K562 (cell line): Measurements from ENCODE around the gene CEBPB. TPM values are rescaled to one million over a fixed set of nuclear protein-coding genes. Genes with fewer than 3 reads are reported as not detected.
A peak's percentile ranks its signal among the peaks of the same experiment; 100 is the strongest.
"Not testable (repeated sequence)": the region's sequence is repeated elsewhere in the genome, so short reads cannot be mapped to it uniquely, and the experiment has no call there.

Experiments used
- ATAC-seq: fragments of 200-7000 bp; cut with Tn5 transposase; 3 replicates; pipeline ENCODE4 v1.9.1; 2020; ENCODE audit warnings: moderate library complexity
- BruUV-seq: library from RNA; stranded (reverse); fragments of 400-500 nt; replicated peaks from 2 replicates; lab custom pipeline; 2021; lab: Mats Ljungman, UMichigan
- CTCF ChIA-PET: fragments of 300-600 bp; formaldehyde crosslinking; extraction: SDS; loops from one replicate; lab custom pipeline; 2021; ENCODE audit warnings: low intra/inter-chr PET ratio; lab: Yijun Ruan, JAX
- POLR2A ChIA-PET: fragments of 300-600, 350-650 bp; sonication (Branson Sonifier 250); formaldehyde crosslinking; extraction: SDS; loops from one replicate; lab custom pipeline; 2021; ENCODE audit warnings: antibody characterized with exemption, inconsistent platforms; lab: Yijun Ruan, JAX
- DNase-seq, 4 experiments: peaks; one replicate each; pipeline versions ENCODE4 v3.0.0 to v3.0.0-alpha.2; 2011 to 2018; ENCODE audit warnings: low spot score in 3 of 4, mixed read lengths in 3 of 4; ENCODE audit errors: extremely low read depth in 1 of 4
- FAIRE-seq: peaks from 2 replicates; lab custom pipeline; 2011; peaks lifted over from hg19 to GRCh38; lab: Jason Lieb, UNC
- H2AFZ ChIP-seq: 2 replicates; pipeline ENCODE4 v1.6.0; 2011; ENCODE audit warnings: low read depth, low read length, control low read depth, inconsistent platforms
- H3K27ac ChIP-seq: fragments of 200-600 bp; 3 replicates; pipeline ENCODE4 v1.8.0; 2011; ENCODE audit warnings: low read depth, mild to moderate bottlenecking, control low read depth, inconsistent platforms, low read length, moderate library complexity, mixed read lengths; ENCODE audit errors: extremely low read depth
- H3K27me3 ChIP-seq, 2 experiments: fragments of 300-600 bp in 1 of 2; 2 replicates in 1 of 2; 3 replicates in 1 of 2; pipeline versions ENCODE4 v1.6.0 to v1.8.0; 2011; ENCODE audit warnings: inconsistent platforms in 2 of 2, low read length in 2 of 2, mild to moderate bottlenecking in 1 of 2, mixed read lengths in 1 of 2, moderate library complexity in 1 of 2; ENCODE audit not compliant: control insufficient read depth in 2 of 2, insufficient read depth in 2 of 2
- H3K36me3 ChIP-seq: fragments of 300-600 bp; 3 replicates; pipeline ENCODE4 v1.8.0; 2011; ENCODE audit warnings: mild to moderate bottlenecking, low read length, inconsistent platforms; ENCODE audit not compliant: control insufficient read depth, insufficient read depth
- H3K4me1 ChIP-seq, 2 experiments: fragments of 200-600 bp in 1 of 2; replicated peaks in 1 of 2; 2 replicates in 1 of 2; 3 replicates in 1 of 2; pipeline versions ENCODE4 v1.5.1 to v1.8.0; 2011; ENCODE audit warnings: inconsistent platforms in 2 of 2, low read length in 2 of 2, mild to moderate bottlenecking in 1 of 2, mixed read lengths in 1 of 2, moderate library complexity in 1 of 2; ENCODE audit not compliant: control insufficient read depth in 2 of 2, insufficient read depth in 2 of 2
- H3K4me2 ChIP-seq: 2 replicates; pipeline ENCODE4 v1.6.1; 2011; ENCODE audit warnings: low read length, control low read depth, inconsistent platforms, mixed read lengths; ENCODE audit not compliant: insufficient read depth
- H3K4me3 ChIP-seq: fragments of 200-600 bp; sonication (generic), shearing (Covaris generic); 2 replicates; pipeline ENCODE4 v1.5.1; 2016; ENCODE audit warnings: control low read depth, inconsistent platforms
- H3K79me2 ChIP-seq: fragments of 200-600 bp; 3 replicates; pipeline ENCODE4 v1.8.0; 2011; ENCODE audit warnings: low read length, inconsistent platforms; ENCODE audit not compliant: control insufficient read depth, insufficient read depth
- H3K9ac ChIP-seq, 2 experiments: 2 replicates each; pipeline versions ENCODE4 v1.6.0 to v1.6.1; 2011; ENCODE audit warnings: low read depth in 2 of 2, low read length in 2 of 2, control low read depth in 1 of 2, inconsistent platforms in 1 of 2, mild to moderate bottlenecking in 1 of 2, mixed read lengths in 1 of 2; ENCODE audit not compliant: insufficient read depth in 1 of 2
- H3K9me1 ChIP-seq: one replicate; pipeline ENCODE4 v1.6.0; 2011; ENCODE audit warnings: inconsistent platforms, mild to moderate bottlenecking, low read length, moderate library complexity; ENCODE audit not compliant: control insufficient read depth, insufficient read depth
- H3K9me3 ChIP-seq: replicated peaks from 2 replicates; pipeline ENCODE4 v1.5.1; 2011; ENCODE audit warnings: low read depth, low read length, inconsistent platforms; ENCODE audit not compliant: control insufficient read depth, insufficient read depth
- H4K20me1 ChIP-seq: replicated peaks from 2 replicates; pipeline ENCODE4 v1.6.1; 2011; ENCODE audit warnings: low read length, inconsistent platforms, mixed read lengths; ENCODE audit not compliant: control insufficient read depth, insufficient read depth
- ATF1 ChIP-seq, 2 experiments: fragments of 450-650 bp in 1 of 2; IDR thresholded peaks; 2 replicates each; pipeline ENCODE4 v1.6.1; 2016; ENCODE audit warnings: missing compliant biosample characterization in 1 of 2, missing genetic modification characterization in 1 of 2
- CCNT2 ChIP-seq: IDR thresholded peaks from 2 replicates; pipeline ENCODE4 v1.6.1; 2011; ENCODE audit warnings: borderline replicate concordance, low read depth, mild to moderate bottlenecking, moderate library complexity, mixed read lengths, low read length; ENCODE audit not compliant: insufficient read length; ENCODE audit errors: extremely low read depth
- EHMT2 ChIP-seq: fragments of 450-650 bp; IDR thresholded peaks from 2 replicates; pipeline ENCODE4 v1.6.1; 2018; ENCODE audit warnings: antibody characterized with exemption
- FOSL1 ChIP-seq: fragments of 200-800 bp; sonication (Bioruptor generic); conservative IDR thresholded peaks from 2 replicates; pipeline ENCODE4 v1.6.1; 2016; ENCODE audit warnings: missing genetic modification characterization, missing compliant biosample characterization
- FOXA1 ChIP-seq: fragments of 450-650 bp; IDR thresholded peaks from 2 replicates; pipeline ENCODE4 v1.6.1; 2016; ENCODE audit warnings: mild to moderate bottlenecking, borderline replicate concordance
- ILF3 ChIP-seq: fragments of 450-650 bp; IDR thresholded peaks from 2 replicates; pipeline ENCODE4 v1.6.1; 2018; ENCODE audit warnings: antibody characterized with exemption, mild to moderate bottlenecking, moderate library complexity, borderline replicate concordance
- IRF1 ChIP-seq: sonication (generic); formaldehyde crosslinking; IDR thresholded peaks from 2 replicates; pipeline ENCODE4 v1.8.0; 2022; ENCODE audit warnings: missing genetic modification reagents, mild to moderate bottlenecking, borderline replicate concordance
- JUNB ChIP-seq: fragments of 450-650 bp; formaldehyde crosslinking; conservative IDR thresholded peaks from 2 replicates; pipeline ENCODE4 v1.4.0; 2020; ENCODE audit warnings: mild to moderate bottlenecking
- MAFG ChIP-seq: fragments of 450-650 bp; conservative IDR thresholded peaks from 2 replicates; pipeline ENCODE4 v1.6.1; 2016; ENCODE audit warnings: missing genetic modification characterization, missing compliant biosample characterization
- MBD2 ChIP-seq: sonication (generic); IDR thresholded peaks from 2 replicates; pipeline ENCODE4 v1.6.1; 2016; ENCODE audit warnings: low read depth, borderline replicate concordance
- MTF1 ChIP-seq: fragments of 250-450 bp; sonication (Bioruptor Pico); IDR thresholded peaks from 2 replicates; pipeline ENCODE4 v1.9.0; 2021; ENCODE audit warnings: moderate library complexity, mild to moderate bottlenecking, inconsistent platforms, borderline replicate concordance
- NCOA1 ChIP-seq: fragments of 450-650 bp; IDR thresholded peaks from 2 replicates; pipeline ENCODE4 v1.6.1; 2016; ENCODE audit warnings: low read depth
- NFRKB ChIP-seq: fragments of 450-650 bp; IDR thresholded peaks from 2 replicates; pipeline ENCODE4 v1.6.1; 2016; ENCODE audit warnings: low read depth
- TCF7L2 ChIP-seq: fragments of 150-350 bp; IDR thresholded peaks from 2 replicates; pipeline ENCODE4 v1.6.1; 2016; ENCODE audit warnings: low read depth, mild to moderate bottlenecking, low read length, moderate library complexity
- WHSC1 ChIP-seq: IDR thresholded peaks from one replicate; pipeline ENCODE4 v1.6.1; 2012; ENCODE audit warnings: low read length, control low read depth, inconsistent platforms
- ZNF121 ChIP-seq: sonication (generic); formaldehyde crosslinking; conservative IDR thresholded peaks from 2 replicates; pipeline ENCODE4 v1.8.0; 2022; ENCODE audit warnings: missing genetic modification reagents
- ZNF124 ChIP-seq: sonication (generic); formaldehyde crosslinking; IDR thresholded peaks from 2 replicates; pipeline ENCODE4 v1.8.1; 2022; ENCODE audit warnings: missing genetic modification reagents
- WGBS: fragments of 100-300 bp; shearing (Covaris generic); methylation state at CpG from one replicate; pipeline ENCODE4 v1.1.6; 2016; ENCODE audit warnings: low coverage, mixed read lengths; ENCODE audit not compliant: insufficient coverage; ENCODE audit errors: missing lambda C conversion rate; 5-methylcytosine and 5-hydroxymethylcytosine counted together
- in situ Hi-C: fragments of 300-500 bp; cut with MboI; formaldehyde crosslinking; loops from 4 replicates; pipeline ENCODE4 v1.15.0; 2018; ENCODE audit warnings: inconsistent platforms, mixed read lengths
- intact Hi-C: fragments of 100-400 bp; cut with micrococcal nuclease; formaldehyde crosslinking; loops from 2 replicates; pipeline ENCODE4 v1.14.2; 2022
- polyA plus RNA-seq, 8 experiments: library from polyadenylated mRNA; depleted of rRNA in 4 of 8; stranded (reverse) in 5 of 8; unstranded in 3 of 8; fragments of >200 nt; fragmentation: Nextera tagmentation in 2 of 8; fragmentation: Illumina TruSeq in 1 of 8; extraction: Ambion mirVana in 2 of 8; extraction: Trizol in 1 of 8; gene quantifications; 2 replicates each; pipeline versions ENCODE4 v1.2.1 to v1.2.3, GENCODE V29; 2011 to 2014; ENCODE audit warnings: inconsistent platforms in 1 of 8, missing spikeins in 1 of 8
- total RNA-seq, 7 experiments: library from RNA; depleted of rRNA in 6 of 7; stranded (reverse); fragments of >200 nt in 6 of 7; fragmentation: Illumina TruSeq in 2 of 7; extraction: Trizol in 2 of 7; gene quantifications; 2 replicates each; pipeline versions ENCODE4 v1.2.1 to v1.2.3, GENCODE V29; 2011 to 2021; ENCODE audit warnings: low replicate concordance in 1 of 7

CEBPB gene
- total and polyA plus RNA-seq, 9 of the 15 experiments (the other 6 are each of a cell fraction or from before 2014, with no cell fraction given) = 1.2 to 72.6 (median 7.8) TPM

- CTCF ChIA-PET, in situ Hi-C loops: not testable (repeated sequence)
- TF ChIP-seq ZNF121 (peak; percentile 89), FOSL1 (tag) (0 out of 2 replicates have a peak, but pooled peaks have one; percentile 13)
- TF ChIP-seq, all 486 proteins: peak for 2; not testable (repeated sequence) for 484
- H3K36me3 ChIP-seq, H3K9me3 ChIP-seq, H4K20me1 ChIP-seq, H3K79me2 ChIP-seq, FAIRE-seq, H3K9me1 ChIP-seq, H3K4me2 ChIP-seq, H3K4me3 ChIP-seq, BruUV-seq, H3K27ac ChIP-seq, H3K9ac ChIP-seq, H2AFZ ChIP-seq, H3K4me1 ChIP-seq, ATAC-seq, DNase-seq, intact Hi-C loops: not testable (repeated sequence)
- peaks cover 23 to 30% of the 10 kb centered on the region in 2 experiments; a peak in 3 of 5 replicates for H3K27me3 ChIP-seq
- 21% methylated on average over 4 of the region's 4 CpGs for WGBS
- POLR2A ChIA-PET = interaction anchor here (4.3 kb wide), 1 partner anchor 14 kb away, joined by 17 read pairs; no protein-coding TSS in a partner anchor
Measured at GRCh38 chr20:50208815-50209214, 18.2 kb downstream of the CEBPB start.

GRCh38 chr20:50210066-50210619 is 19.5 kb downstream of the CEBPB start:
- in situ Hi-C loops = no loop called here
- TF ChIP-seq FOXA1 (no peak), ATF1 (CRISPR knock-in tag; IDR thresholded peaks at IDR 0.05) (no peak), ATF1 (tag; IDR thresholded peaks at IDR 0.05) (no peak), WHSC1 (no peak), MAFG (tag) (no peak), IRF1 (CRISPR knock-in tag) (no peak), CCNT2 (no peak), ILF3 (no peak), NCOA1 (no peak), MTF1 (CRISPR knock-in tag) (no peak), MBD2 (no peak), EHMT2 (no peak), JUNB (CRISPR knock-in tag) (no peak), ZNF124 (CRISPR knock-in tag) (no peak), TCF7L2 (no peak), NFRKB (no peak)

More at GRCh38 chr20:50210066-50210619, 19.5 kb downstream of the CEBPB start:
- ATAC-seq (no peak), FAIRE-seq (no peak), DNase-seq (no peak)
- Histone ChIP-seq H3K27ac (no peak overlapping the region), H3K36me3 (no peaks in the 10 kb centered on the region), H3K4me2 (no peak overlapping the region), H4K20me1 (no peaks in the 10 kb centered on the region), H3K9me1 (no peaks in the 10 kb centered on the region), H3K79me2 (no peaks in the 10 kb centered on the region), H3K9me3 (no peaks in the 10 kb centered on the region), H3K27me3 (peaks cover 25 to 35% of the 10 kb centered on the region in 2 experiments; a peak in 4 of 5 replicates), H3K4me3 (no peak overlapping the region), H2AFZ (no peak overlapping the region), H3K9ac (no peak overlapping the region; a peak in 1 of 4 replicates), H3K4me1 (peaks cover 0 to 4% of the 10 kb centered on the region in 2 experiments; a peak in 1 of 5 replicates)
- intact Hi-C loops = no loop called here
- ChIA-PET POLR2A (interaction anchor here (0.6 to 1.2 kb wide), 2 partner anchors 16 to 20 kb away, joined by 3 read pairs; partner anchors contain the start of gene CEBPB), CTCF (no interaction called here)
- no TSS peak for BruUV-seq
- 14% methylated on average over 6 of the region's 6 CpGs for WGBS
